ENCODE data around the gene P2RX4. TPM values are rescaled to one million over a fixed set of nuclear protein-coding genes. Genes with fewer than 3 reads are reported as not detected.

Gene P2RX4
- total RNA-seq, 6 experiments from 2014 or later, result 11.5 to 79.7 (median 21.9) TPM

DNA sequence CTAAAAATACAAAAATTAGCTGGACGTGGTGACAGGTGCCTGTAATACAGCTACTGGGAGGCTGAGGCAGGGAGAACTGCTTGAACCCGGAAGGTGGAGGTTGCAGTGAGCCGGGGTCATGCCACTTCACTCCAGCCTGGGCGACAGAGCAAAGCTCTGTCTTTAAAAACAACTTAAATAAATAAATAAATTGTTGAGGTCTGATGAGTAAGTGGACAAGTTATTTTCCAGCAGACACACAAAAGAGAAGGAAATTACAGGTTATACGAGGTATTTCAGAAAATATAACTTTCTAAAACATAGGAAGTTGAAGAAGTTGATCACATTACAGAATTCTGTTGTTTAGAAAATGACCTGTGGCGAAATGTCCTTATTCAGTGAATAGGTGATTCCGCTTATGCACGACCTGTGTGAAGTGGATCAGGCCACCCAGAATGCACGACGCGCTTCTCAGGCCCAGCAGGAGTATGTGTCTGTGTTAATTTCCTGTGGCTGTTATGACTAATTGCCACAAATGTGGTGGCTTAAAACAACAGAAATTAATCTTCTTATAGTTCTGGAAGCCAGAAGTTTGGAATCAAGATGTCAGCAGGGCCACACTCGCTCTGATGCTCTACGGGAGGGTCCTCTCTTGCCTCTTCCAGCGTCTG lies 39.2 kb upstream of the P2RX4 start:
- ATAC-seq (no peak), DNase-seq (no peak)
- intact Hi-C loops (cut with DNase I), result no loop called here
- H3K36me3 ChIP-seq, result no peaks in the 10 kb centered on the region
- H3K27ac ChIP-seq, result no peak overlapping the region
- WGBS (ENCODE audit: insufficient coverage, low coverage, low lambda C conversion rate, missing lambda C conversion rate), result 71% methylated on average over 11 of the region's 14 CpGs
- no peaks in the 10 kb centered on the region for H3K27me3 ChIP-seq
- TF ChIP-seq, protein P1, sequence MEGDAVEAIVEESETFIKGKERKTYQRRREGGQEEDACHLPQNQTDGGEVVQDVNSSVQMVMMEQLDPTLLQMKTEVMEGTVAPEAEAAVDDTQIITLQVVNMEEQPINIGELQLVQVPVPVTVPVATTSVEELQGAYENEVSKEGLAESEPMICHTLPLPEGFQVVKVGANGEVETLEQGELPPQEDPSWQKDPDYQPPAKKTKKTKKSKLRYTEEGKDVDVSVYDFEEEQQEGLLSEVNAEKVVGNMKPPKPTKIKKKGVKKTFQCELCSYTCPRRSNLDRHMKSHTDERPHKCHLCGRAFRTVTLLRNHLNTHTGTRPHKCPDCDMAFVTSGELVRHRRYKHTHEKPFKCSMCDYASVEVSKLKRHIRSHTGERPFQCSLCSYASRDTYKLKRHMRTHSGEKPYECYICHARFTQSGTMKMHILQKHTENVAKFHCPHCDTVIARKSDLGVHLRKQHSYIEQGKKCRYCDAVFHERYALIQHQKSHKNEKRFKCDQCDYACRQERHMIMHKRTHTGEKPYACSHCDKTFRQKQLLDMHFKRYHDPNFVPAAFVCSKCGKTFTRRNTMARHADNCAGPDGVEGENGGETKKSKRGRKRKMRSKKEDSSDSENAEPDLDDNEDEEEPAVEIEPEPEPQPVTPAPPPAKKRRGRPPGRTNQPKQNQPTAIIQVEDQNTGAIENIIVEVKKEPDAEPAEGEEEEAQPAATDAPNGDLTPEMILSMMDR (IDR thresholded peaks at IDR 0.05), result no peak
- TF ChIP-seq POLR2A (IDR thresholded peaks at IDR 0.05), result no peak
- H3K4me3 ChIP-seq, result no peak overlapping the region
- H3K9me3 ChIP-seq, result no peaks in the 10 kb centered on the region
- no peaks in the 10 kb centered on the region for H3K4me1 ChIP-seq

DNA sequence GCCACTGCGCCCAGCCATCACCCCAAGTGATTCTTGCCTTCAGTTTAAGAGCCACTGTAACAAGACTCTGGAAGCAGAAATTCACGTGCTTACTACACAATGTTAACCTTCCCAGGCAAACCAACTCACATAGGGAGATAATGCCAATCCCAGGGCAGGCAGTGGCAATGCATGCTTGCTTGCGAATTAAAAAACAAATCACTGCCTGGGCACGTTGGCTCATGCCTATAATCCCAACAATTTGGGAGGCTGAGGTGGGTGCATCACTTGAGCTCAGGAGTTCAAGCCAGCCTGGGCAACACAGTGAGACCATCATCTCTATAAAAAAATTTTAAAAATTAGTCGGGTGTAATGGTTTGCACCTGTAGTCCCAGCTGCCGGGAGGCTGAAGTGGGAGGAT lies 37.8 kb upstream of the P2RX4 start:
- Histone ChIP-seq H3K4me3 (no peak overlapping the region), H3K9me3 (no peaks in the 10 kb centered on the region), H3K36me3 (no peaks in the 10 kb centered on the region), H3K4me1 (no peaks in the 10 kb centered on the region), H3K27me3 (no peaks in the 10 kb centered on the region), H3K27ac (no peak overlapping the region)
- intact Hi-C loops (cut with DNase I), result no loop called here
- WGBS (ENCODE audit: insufficient coverage, low coverage, low lambda C conversion rate, missing lambda C conversion rate), result 96% methylated on average over 5 of the region's 6 CpGs
- TF ChIP-seq, protein P1 (IDR thresholded peaks at IDR 0.05), result no peak
- no peak for TF ChIP-seq POLR2A (IDR thresholded peaks at IDR 0.05)
- ATAC-seq (no peak), DNase-seq (no peak)

DNA sequence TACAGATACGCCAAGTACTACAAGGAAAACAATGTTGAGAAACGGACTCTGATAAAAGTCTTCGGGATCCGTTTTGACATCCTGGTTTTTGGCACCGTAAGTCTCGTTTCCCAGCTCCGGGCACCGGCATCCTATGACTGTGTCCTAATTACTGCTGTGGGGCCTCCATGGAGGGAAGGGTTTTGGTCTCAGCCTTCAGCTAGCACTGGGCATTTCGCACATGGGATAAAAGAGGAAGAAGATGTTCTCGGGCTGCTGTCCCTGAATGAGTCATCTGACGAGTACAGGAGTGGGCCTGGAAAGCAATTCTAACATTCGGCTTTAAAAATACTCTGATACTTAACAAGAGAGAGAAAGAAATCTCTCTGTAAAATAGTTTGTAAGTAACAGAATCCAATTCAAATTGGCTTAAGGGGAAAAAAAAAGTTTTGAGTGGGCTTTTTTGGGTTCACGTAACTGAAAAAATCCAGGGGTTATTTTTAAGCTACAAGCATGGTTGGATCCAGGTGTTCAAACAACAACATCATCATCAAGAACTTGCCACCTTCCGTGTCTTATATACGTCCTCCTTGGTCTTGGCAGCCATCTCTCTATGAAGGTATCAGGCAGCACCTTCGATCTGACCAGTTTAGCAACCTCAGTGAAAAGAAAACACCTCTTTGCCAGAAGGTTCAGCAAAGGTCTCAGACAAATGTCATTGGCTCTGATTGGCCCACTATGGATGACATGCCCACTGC lies 34.4 kb upstream of the P2RX4 start:
- no peaks in the 10 kb centered on the region for H3K27me3 ChIP-seq
- intact Hi-C loops (cut with DNase I), result no loop called here
- no peaks in the 10 kb centered on the region for H3K9me3 ChIP-seq
- no peaks in the 10 kb centered on the region for H3K36me3 ChIP-seq
- no peaks in the 10 kb centered on the region for H3K4me1 ChIP-seq
- H3K27ac ChIP-seq, result no peak overlapping the region
- WGBS (ENCODE audit: insufficient coverage, low coverage, low lambda C conversion rate, missing lambda C conversion rate), result 70% methylated on average over 16 of the region's 16 CpGs
- ATAC-seq (peak; percentile 38 to 68 (median 59)), DNase-seq (no peak)
- H3K4me3 ChIP-seq, result no peak overlapping the region
- TF ChIP-seq POLR2A (IDR thresholded peaks at IDR 0.05), result no peak
- TF ChIP-seq, protein P1 (IDR thresholded peaks at IDR 0.05), result no peak

DNA sequence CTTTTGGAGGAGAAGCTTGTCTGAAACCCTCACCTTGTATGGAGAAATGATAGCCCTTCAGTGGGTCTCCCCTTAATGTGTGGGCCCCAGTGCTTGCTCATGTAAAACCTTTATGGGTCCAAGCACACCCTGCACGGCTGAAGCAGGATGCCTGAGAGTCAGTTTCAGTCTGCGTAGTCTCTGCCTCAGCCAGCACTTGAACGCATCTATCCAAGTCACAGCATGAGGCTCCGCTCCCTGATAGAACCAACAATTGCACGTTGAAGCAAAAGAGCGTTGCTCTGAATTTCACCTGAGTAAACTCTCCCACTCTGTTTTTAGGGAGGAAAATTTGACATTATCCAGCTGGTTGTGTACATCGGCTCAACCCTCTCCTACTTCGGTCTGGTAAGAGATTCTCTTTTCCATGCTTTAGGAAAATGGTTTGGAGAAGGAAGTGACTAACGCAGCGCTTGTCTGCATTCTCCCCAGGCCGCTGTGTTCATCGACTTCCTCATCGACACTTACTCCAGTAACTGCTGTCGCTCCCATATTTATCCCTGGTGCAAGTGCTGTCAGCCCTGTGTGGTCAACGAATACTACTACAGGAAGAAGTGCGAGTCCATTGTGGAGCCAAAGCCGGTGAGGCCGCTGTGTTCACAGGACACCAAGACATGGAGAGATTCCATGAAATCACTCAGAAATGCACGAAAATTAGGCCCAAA lies 33.0 kb upstream of the P2RX4 start:
- 78% methylated on average over 11 of the region's 19 CpGs for WGBS (ENCODE audit: insufficient coverage, low coverage, low lambda C conversion rate, missing lambda C conversion rate)
- TF ChIP-seq, protein P1 (IDR thresholded peaks at IDR 0.05), result no peak
- no peak for TF ChIP-seq POLR2A (IDR thresholded peaks at IDR 0.05)
- Histone ChIP-seq H3K27ac (no peak overlapping the region), H3K4me3 (no peak overlapping the region), H3K4me1 (no peaks in the 10 kb centered on the region), H3K36me3 (no peaks in the 10 kb centered on the region), H3K27me3 (no peaks in the 10 kb centered on the region), H3K9me3 (no peaks in the 10 kb centered on the region)
- intact Hi-C loops (cut with DNase I), result no loop called here
- DNase-seq, result no peak
- peak in 1 of 4 donors; percentile 30 for ATAC-seq

Measured in right lobe of liver (tissue), 6 donors.